HG03432 (cell line): Measurements from ENCODE around the gene REM1.
"Not testable (repeated sequence)": the region's sequence is repeated elsewhere in the genome, so short reads cannot be mapped to it uniquely, and the experiment has no call there.

Experiments
- ATAC-seq: cut with Tn5 transposase; IDR thresholded peaks from one replicate; pipeline ENCODE4 v1.9.1; 2021; ENCODE audit warnings: mild to moderate bottlenecking, moderate library complexity; ENCODE audit not compliant: unreplicated experiment

REM1 gene, protein sequence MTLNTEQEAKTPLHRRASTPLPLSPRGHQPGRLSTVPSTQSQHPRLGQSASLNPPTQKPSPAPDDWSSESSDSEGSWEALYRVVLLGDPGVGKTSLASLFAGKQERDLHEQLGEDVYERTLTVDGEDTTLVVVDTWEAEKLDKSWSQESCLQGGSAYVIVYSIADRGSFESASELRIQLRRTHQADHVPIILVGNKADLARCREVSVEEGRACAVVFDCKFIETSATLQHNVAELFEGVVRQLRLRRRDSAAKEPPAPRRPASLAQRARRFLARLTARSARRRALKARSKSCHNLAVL

DNA sequence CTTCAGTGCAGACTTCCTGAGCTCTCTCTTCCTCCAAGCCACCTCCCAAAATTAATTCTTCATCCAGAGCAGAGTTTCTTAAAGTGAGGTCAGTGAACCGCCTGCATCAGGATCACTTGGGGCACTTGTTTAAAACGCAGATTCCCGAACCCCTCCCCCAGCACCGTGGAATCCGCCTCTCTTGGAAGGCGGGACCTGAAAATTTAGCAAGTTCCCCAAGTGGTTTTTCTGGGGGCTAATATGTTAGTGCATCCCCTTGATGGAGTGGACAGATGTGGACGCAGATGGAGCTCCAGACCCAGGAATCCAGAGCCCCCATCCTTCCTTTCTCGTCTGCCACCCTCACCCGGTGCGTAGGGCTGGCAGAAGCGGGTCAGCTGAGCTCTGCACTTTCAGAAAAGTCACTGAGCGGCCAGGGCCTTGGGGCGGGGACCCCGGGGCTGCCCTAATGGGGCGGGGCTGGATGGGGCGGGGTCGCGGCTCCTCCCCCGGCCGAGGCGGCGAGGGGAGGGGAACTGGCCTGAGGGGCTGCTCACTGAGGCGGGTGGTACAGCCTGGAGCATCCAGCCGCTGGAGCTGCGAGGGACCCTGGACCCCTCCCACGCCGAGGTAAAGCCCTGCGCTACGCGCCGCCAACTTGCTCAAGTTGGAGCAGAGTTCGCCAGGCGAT is at the start of gene REM1, which contains the start of gene DEFB124:
TSS of gene REM1 (plus strand) at position 531 of the 670 bp plus-strand sequence. CDS start 1,158 bp downstream, outside the sequence.
TSS of gene DEFB124 (minus strand) at position 370 of the 670 bp plus-strand sequence. CDS start 2,114 bp downstream, outside the sequence.
- ATAC-seq = no peak

DNA sequence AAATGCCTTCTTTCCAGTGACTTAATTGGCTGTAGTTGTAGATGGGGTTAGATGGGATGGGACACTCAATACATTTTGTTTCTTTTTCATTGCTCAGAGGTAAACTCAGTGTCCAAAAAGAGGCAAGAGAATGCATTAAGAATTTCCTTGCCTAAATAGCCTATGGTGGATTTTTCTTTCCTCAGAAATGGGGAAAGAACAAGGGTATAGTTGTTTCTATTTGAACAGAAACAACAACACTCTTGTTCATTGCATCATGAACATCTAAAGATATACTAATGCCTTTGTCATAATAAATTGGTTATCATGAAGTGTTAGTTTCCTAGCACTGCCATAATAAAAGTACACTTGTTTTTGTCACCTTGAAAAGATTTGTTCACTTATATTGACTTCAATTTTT is 49.3 kb upstream of the REM1 start:
- ATAC-seq = no peak

DNA sequence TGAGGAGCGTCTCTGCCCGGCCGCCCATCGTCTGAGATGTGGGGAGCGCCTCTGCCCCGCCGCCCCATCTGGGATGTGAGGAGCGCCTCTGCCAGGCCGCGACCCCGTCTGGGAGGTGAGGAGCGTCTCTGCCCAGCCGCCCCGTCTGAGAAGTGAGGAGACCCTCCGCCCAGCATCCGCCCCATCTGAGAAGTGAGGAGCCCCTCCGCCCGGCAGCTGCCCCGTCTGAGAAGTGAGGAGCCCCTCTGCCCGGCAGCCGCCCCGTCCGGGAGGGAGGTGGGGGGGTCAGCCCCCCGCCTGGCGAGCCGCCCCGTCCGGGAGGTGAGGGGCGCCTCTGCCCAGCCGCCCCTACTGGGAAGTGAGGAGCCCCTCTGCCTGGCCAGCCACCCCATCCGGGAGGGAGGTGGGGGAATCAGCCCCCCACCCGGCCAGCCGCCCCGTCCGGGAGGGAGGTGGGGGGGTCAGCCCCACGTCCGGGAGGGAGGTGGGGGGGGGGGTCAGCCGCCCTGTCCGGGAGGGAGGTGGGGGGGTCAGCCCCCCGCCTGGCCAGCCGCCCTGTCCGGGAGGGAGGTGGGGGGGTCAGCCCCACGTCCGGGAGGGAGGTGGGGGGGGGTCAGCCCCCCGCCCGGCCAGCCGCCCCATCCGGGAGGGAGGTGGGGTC is 48.1 kb upstream of the REM1 start:
- ATAC-seq = not testable (repeated sequence)

DNA sequence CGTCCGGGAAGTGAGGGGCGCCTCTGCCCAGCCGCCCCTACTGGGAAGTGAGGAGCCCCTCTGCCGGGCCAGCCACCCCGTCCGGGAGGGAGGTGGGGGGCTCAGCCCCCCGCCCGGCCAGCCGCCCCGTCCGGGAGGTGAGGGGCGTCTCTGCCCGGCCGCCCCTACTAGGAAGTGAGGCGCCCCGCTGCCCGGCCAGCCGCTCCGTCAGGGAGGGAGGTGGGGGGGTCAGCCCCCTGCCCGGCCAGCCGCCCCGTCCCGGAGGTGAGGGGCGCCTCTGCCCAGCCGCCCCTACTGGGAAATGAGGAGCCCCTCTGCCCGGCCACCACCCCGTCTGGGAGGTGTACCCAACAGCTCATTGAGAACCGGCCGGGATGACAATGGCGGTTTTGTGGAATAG is 47.5 kb upstream of the REM1 start:
- ATAC-seq = not testable (repeated sequence)

DNA sequence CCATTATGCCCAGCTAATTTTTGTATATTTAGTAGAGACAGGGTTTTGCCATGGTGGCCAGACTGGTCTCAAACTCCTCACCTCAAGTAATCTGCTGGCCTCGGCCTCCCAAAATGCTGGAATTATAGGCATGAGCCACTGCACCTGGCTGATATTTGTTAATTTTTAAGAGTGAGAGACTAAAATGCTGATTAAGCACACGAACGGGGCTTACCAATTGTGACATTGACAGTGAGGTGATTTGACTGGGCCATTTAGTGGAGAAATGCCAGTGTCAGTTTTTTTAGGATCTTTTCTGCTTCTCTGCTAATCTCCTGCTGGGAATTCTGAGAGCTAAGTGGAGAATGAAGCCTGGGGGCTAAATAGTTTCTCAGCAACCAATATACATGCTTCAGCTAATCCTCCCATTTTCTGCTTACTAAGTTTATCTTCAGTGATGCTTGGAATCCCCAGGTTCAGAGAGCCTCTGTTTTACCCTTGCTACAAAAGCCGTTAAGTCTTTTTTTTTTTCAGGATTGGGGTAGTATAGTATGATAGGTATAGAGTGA is 44.4 kb upstream of the REM1 start:
- ATAC-seq = no peak

DNA sequence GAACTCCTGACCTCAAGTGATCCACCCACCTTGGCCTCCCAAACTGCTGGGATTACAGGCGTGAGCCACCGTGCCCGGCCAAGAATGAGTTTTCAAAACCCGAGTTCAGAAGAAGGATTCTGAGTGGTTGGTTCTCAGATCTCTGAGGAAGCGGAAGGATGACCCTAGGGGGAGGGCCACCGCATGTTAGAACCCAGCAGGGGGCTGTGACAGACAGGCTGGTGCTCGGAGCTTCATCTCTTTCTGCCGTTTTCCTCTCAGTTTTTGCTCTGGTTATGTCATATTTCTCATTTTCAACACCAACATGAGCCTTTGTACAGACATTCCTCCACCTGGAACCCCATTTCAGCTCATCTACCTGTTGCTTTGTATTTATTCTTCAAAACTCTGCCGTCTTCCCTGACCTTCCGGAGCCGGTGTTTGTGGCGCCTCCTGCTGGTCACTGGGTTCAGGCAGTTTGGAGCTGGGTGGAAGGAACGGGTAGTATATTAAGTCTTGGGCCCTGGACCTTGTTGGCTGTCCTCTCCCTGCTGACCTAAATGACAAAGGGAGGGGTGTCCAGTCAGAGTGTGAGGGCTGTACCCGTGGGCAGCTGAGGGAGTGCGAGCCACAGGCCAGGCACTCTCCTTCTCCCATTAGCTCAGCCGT is 35.0 kb upstream of the REM1 start, which contains the start of gene DEFB123:
TSS of gene DEFB123 (plus strand) at position 621 of the 648 bp plus-strand sequence. CDS start 67 bp downstream, outside the sequence.
- no peak for ATAC-seq

DNA sequence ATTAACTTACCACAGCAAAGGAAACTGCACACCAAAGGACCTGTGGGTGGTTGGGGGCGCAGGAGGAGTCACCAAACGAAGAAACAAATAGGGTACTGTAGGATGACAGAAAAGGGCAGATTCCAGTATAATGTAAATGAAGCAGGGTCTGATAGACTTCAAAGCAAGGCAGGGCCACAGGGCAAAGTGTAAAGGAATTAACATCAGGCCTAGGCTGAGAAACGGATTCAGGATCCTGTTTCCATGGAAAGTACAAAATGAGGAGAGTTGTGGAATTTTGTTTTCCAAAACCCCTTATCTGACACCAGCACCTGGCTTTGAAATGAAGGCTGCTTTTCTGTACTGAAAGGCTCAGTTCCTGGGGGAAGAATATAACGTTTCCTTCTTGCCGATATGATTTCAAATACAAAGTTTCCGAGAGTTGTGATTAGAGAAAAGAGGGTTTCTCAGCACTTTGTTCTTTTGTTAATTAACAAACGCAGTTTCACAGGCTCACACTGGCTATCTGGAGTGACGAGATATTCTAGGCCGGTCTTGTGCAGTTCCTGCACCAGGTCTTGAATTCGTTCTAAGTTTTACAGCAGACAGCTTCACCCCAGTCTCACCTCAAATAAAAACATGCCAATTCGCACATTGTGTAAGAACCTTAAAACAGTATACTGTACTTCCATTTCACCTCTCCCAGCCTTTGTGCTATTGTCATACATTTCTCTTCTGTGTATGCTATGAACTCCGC is 28.8 kb upstream of the REM1 start:
- ATAC-seq = no peak

DNA sequence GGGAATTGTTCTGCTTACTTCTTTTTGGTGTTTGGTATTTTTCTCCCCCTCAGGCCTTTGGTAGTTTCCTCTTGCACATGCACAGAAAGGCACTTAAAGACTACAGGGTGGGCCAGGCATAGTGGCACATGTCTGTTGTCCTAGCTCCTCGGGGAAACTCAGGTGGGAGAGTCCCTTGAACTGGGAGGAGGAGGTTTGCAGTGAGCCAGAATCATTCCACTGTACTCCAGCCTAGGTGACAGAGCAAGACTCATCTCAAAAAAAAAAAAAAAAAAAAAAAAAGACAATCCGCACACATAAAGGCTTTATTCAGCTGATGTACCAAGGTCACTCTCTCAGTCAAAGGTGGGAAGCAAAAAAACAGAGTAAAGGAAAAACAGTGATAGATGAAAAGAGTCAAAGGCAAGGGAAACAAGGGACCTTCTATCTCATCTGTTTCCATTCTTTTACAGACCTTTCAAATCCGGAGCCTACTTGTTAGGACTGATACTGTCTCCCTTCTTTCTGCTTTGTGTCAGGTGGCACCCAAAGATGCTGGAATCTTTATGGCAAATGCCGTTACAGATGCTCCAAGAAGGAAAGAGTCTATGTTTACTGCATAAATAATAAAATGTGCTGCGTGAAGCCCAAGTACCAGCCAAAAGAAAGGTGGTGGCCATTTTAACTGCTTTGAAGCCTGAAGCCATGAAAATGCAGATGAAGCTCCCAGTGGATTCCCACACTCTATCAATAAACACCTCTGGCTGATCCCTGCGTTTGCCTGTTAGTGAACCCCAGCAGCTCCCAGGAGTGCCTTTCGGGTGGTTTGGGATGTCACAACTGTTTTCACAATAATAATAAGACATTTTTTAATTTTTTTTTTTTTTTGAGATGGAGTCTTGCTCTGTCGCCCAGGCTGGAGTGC is 25.3 kb upstream of the REM1 start:
- ATAC-seq = no peak

DNA sequence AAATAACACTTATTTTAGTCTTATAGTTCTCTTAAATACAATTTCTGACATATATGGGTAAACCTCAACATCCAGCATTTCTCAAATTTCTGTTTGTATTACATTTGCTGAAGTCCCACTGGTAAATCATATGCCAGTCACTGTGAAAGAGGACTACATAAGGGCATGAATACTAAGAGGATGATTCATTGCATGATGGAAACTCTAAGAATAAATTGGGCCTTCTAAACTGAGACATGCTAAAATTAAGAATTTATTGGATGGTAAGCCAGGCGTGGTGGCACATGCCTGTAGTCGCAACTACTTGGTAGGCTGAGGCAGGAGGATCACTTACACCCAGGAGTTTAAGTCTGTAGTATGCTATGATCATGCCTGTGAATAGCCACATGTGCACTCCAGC is 22.5 kb upstream of the REM1 start:
- ATAC-seq = no peak

DNA sequence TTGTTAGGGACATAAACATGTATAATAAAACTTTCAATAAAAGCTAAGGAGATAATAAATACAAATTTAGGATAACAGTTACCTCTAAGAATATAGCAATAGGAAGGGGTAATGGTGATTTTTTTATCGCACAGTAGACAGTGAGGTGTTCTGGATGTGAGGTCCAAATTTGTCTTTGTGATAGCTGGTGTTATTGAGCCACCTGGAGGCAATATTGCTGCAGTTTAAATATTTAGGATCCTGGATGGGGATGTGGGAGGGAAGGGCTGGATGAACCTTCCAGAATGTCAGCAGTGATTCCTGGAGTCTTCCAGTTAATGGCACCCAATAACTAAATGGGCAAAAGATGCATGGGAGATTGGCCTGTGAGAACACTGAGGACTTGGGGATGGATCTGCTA is 20.7 kb upstream of the REM1 start:
- ATAC-seq = no peak

DNA sequence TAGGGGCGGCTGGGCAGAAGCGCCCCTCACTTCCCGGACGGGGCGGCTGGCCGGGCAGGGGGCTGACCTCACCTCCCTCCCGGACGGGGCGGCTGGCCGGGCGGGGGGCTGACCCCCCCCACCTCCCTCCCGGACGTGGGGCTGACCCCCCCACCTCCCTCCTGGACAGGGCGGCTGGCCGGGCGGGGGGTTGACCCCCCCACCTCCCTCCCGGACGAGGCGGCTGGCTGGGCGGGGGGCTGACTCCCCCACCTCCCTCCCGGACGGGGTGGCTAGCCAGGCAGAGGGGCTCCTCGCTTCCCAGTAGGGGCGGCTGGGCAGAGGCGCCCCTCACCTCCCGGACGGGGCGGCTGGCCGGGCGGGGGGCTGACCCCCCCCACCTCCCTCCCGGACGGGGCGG is 4.1 kb upstream of the REM1 start:
- not testable (repeated sequence) for ATAC-seq

DNA sequence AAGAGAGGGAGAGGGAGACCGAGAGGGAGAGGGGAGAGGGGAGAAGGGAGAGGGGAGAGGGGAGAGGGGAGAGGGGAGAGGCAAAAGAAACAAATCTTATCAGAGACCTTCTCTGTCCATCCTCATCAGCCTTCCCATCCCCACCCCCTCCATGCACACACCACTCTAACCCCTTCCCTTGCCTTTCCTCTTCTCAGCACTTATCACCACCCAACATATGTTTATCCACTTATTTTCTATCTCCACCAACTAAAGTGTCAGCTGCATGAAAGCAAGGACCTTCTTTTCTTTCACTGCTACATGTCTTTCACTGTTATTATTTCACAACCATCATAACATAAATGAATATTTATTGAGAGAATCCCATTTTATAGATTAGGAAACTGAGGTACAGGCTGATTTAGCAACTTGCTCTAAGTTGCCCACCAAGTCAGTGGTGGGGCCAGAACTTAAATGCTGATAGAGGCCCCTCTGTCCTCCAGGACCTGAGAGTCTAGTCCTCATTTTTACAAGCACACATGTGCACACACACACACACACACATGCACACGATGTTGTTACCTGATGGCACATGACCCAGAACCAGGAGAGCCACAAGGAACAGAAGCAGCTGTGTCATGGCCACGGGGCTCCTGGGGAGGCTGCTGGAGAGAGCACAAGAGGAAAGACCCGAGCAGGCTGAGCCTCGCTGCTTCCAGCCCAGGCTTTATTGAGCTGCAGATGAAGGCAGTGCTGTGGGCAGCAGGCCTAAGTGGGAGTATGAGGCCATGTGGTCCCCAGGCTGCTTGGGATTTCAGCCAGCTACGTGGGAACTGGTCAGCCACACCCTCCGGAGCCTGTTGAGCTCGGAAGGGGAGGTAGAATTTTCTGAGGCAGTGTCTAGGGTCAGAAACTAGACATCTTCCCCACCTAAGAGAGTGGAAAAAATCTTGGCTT is 2.4 kb upstream of the REM1 start:
- ATAC-seq = no peak

DNA sequence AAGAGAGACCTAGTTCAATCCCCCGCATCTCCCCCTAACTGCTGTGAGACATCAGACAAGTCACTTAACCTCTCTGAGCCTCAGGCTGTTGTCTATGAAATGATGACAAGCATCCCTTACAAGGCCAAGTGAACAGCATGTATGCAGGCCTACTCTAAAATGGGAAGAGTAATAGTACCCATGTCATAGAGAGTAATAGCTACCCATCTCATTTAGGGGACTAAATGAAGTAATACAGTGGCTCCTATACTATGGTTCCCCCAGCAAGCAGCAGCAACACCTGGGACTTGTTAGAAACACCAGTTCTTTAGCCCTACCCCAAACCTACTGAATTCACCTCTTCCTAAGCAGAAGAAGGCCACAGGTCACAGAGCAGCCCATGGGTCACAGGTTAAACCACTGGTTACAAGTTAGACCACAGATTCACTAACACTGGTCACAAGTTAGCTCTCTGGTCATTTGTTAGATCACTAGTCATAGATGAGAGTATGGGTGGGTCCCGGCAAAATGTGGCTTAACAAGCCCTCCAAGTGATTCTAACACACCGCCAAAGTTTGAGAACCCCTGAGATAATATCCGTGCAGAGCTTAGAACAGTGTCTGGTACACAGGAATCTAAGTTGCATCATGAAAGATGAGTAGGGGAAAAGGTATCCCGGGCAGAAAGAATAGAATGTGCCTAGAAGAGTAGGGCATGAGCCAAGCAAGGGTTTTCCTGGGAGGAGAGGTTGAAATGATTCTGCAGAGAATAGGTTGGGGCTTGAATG is 1.6 kb upstream of the REM1 start:
- ATAC-seq = peak; percentile 20

DNA sequence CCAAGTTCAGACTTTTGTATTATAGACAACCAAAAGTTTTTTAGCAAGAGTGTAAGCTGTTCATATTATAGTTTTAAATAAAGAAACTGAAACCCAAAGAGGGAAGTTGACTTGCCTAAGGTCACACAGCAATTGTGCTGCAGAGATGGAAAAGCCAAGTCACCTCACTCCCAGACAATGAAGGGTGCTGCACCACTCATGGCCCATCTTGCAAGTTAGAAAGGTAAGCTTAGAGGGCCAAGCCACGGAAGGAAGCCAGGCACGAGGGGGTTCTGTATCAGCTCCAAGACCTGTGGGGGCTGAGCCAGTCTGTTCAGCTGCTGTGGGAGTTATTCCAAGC is 1.0 kb upstream of the REM1 start:
- ATAC-seq = peak; percentile 75

DNA sequence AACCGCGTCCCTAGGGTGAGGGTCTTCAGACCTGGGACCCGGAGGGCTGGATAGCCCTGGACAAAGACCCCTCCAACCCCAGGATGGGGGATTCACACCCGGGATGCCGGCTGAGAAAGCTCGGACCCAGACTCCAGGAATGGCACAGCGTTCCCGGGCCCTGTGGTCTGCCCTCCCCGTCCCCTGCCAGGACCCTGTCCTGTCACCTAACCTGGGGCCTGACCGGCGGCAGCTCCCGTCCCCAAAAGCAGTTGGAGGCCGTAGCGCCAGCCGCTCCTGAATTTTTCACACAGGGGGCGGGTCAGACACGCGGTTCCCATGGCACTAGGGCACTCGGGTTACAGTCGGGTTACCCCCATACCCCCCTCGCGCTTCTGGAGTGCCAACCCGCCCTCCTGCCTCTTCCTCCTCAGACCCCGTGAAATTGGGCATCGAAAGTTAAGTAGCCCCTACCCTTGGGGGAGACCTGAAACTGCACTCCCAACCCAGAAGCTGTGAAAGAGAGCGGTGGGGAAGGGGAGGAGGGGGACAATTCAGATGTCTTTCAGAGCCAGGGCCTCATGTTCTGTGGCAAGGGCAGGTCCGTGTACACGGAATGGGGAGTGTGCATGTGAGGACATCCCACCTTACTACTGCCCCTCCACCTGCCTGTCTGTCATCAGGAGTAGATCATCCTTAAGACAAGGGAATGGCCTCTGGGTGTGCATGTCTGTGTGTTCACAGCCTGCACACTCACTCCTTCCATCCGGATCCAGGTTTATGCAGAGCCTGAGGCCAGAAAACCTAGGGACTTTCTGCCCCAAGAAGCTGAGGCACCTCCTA is 595 bp downstream of the REM1 start:
- ATAC-seq = no peak

DNA sequence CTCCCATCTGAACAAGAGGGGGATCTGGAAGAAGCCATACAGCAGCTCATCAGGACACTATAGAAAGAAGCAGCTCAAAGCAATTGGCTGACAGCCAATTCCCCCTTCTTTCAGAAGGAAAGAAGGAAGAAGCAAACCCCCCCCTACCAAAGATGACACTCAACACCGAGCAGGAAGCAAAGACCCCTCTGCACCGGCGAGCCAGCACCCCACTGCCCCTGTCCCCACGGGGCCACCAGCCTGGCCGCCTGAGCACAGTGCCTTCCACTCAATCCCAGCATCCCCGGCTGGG is 1.2 kb downstream of the REM1 start:
- ATAC-seq = no peak

DNA sequence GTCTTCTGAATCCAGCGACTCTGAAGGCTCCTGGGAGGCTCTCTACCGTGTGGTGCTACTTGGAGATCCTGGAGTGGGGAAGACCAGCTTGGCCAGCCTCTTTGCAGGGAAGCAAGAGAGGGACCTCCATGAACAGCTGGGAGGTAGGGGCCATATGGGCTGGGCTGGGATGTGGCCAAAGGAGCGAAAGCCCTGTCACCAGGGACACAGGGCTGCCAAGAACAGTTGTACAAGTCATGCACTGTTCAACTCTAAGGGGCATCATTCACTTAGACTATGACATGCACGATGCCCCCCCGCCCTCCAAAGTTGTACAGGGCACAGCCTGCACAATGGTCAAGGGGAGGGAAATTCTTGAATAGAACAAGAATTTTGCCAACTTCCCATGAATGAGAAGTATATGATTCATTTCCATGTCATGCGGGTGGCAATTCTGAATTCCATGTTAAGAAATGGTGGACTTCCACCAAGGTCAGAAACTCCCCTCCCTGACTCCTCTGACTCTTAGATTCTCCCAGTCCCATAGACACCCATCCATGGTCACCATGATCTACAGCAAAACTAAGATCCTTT is 1.6 kb downstream of the REM1 start:
- ATAC-seq = no peak
